ENCODE measurements around the gene AMD1. TPM values are rescaled to one million over a fixed set of nuclear protein-coding genes. Genes with fewer than 3 reads are reported as not detected.

Gene AMD1
- total and polyA plus RNA-seq, 11 donors, result 41.6 to 85.6 (median 70.4) TPM

DNA sequence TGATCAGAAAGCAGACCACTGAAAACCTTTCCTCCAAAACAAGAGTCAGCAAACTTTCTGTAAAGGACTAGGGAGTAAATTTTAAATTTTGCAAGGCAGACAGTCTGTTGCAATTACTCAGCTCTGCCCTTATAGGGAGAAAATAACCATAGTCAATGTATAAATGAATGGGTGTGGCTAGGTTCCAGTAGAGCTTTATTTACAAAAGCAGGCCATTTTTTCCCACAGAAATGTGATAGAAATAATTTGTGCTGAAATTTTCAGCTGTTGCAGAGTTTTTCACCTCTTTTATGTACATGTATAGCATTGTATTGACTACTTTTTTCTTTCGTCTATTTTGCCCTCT, 7.7 kb downstream of the AMD1 start:
- Histone ChIP-seq H3K9me3 (no peaks in the 10 kb centered on the region), H3K27ac (peak overlapping the region in 10 of 12 donors; percentile 4 to 65 (median 51)), H3K36me3 (no peaks in the 10 kb centered on the region), H3K27me3 (no peaks in the 10 kb centered on the region), H3K4me1 (peaks cover 2 to 96% (median 68%) of the 10 kb centered on the region in 12 donors), H3K4me3 (peak overlapping the region in 2 of 12 donors; percentile 11 to 18)
- WGBS, 4 donors, result 46 to 66% (median 51%) methylated on average over 1 of the region's 1 CpG
- ATAC-seq (no peak), DNase-seq (no peak)
- intact Hi-C loops (cut with DNase I), result loop anchor here in 2 of 10 donors (5.0 to 10.0 kb wide), 2 partner anchors 73 to 200 kb away; partner anchors contain the start of gene GTF3C6 (in 1 of the 2)
- TF ChIP-seq CTCF (IDR thresholded peaks at IDR 0.05) (no peak), POLR2A (IDR thresholded peaks at IDR 0.05) (no peak)

DNA sequence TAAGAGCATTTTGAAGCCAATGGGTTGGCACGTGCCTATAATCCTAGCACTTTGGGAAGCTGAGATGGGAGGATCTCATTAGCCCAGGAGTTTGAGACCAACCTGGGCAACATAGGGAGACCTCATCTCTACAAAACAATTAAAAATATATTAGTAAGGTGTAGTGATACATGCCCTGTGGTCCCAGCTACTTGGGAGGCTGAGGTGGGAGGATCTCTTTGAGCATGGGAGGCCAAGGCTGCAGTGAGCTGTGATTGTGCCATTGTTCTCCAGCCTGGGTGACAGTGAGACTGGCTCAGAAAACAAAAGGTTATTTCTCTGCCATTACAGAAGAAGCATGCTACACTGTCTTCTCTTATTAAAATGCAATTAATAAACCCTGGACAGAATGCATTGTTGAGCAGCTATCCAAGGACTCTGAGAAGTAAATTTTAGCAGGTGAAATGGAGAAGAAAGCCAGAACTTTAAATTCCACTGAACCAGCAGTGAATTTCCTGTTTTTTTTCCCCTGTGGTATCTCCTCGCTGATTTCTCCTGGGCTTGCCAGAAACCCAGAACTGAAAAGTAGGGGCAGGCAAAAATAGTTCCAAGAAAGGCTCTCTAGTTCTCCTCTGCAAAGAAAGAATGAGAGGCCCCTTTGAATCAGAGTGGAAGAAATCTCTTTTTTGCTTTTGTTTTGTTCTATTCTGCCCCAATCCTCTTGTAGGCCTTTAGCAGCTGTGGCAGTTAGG, 8.4 kb downstream of the AMD1 start:
- WGBS, 4 donors, result 22 to 37% (median 33%) methylated on average over 2 of the region's 2 CpGs
- intact Hi-C loops (cut with DNase I), result loop anchor here in 2 of 10 donors (5.0 to 10.0 kb wide), 2 partner anchors 72 to 201 kb away; partner anchors contain the start of gene GTF3C6 (in 1 of the 2)
- H3K4me1 ChIP-seq, result peaks cover 2 to 89% (median 60%) of the 10 kb centered on the region in 12 donors

DNA sequence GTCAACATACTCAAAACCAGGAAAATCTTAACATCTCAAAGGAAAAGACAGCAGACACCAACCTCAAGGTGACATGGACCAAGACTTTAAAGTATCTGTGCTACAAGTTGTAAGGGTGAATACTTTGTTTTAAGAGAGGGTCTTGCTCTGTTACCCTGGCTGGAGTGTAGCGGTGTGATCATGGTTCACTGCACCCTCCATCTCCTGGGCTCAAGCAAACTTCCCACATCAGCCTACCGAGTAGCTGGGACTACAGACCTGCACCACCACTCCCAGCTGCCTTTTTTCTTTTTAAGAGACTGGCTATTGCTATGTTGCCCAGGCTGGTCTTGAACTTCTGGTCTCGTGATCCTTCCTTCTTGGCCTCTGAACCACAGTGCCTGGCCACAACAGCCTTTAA, 9.7 kb downstream of the AMD1 start:
- H3K27ac ChIP-seq, result peak overlapping the region in 1 of 12 donors; percentile 9
- no peak for TF ChIP-seq POLR2A (IDR thresholded peaks at IDR 0.05)
- no peak for TF ChIP-seq CTCF (IDR thresholded peaks at IDR 0.05)
- 86 to 91% (median 89%) methylated on average over 3 of the region's 3 CpGs for WGBS, 4 donors
- ATAC-seq, result no peak
- intact Hi-C loops (cut with DNase I), result loop anchor here in 2 of 10 donors (5.0 to 10.0 kb wide), 2 partner anchors 70 to 202 kb away; partner anchors contain the start of gene GTF3C6 (in 1 of the 2)
- H3K36me3 ChIP-seq, result peaks cover 0 to 7% (median 3%) of the 10 kb centered on the region in 9 donors
- H3K9me3 ChIP-seq, result no peaks in the 10 kb centered on the region
- H3K4me1 ChIP-seq, result peaks cover 0 to 76% (median 49%) of the 10 kb centered on the region in 12 donors
- no peak for DNase-seq
- H3K4me3 ChIP-seq, result no peak overlapping the region
- no peaks in the 10 kb centered on the region for H3K27me3 ChIP-seq

More for the DNA sequence above, 8.4 kb downstream of the AMD1 start:
- Histone ChIP-seq H3K27ac (peak overlapping the region in 10 of 12 donors; percentile 4 to 64 (median 48)), H3K36me3 (no peaks in the 10 kb centered on the region), H3K9me3 (no peaks in the 10 kb centered on the region), H3K4me3 (peak overlapping the region in 1 of 12 donors; percentile 18), H3K27me3 (no peaks in the 10 kb centered on the region)
- no peak for ATAC-seq
- TF ChIP-seq POLR2A (IDR thresholded peaks at IDR 0.05), result no peak
- no peak for DNase-seq

- no peak for DNase-seq
- intact Hi-C loops (cut with DNase I), result loop anchor here in 1 of 10 donors (10.0 kb wide), 1 partner anchor 69 kb away; the partner anchor contains the start of gene GTF3C6
- H3K4me1 ChIP-seq, result peaks cover 0 to 64% (median 37%) of the 10 kb centered on the region in 12 donors
- H3K36me3 ChIP-seq, result peaks cover 0 to 19% (median 15%) of the 10 kb centered on the region in 9 donors
- no peak overlapping the region for H3K4me3 ChIP-seq
- no peak for TF ChIP-seq POLR2A (IDR thresholded peaks at IDR 0.05)
- TF ChIP-seq CTCF (IDR thresholded peaks at IDR 0.05), result no peak
- 83 to 95% (median 88%) methylated on average over 4 of the region's 4 CpGs for WGBS, 4 donors
- H3K27ac ChIP-seq, result peak overlapping the region in 1 of 12 donors; percentile 4
- no peak for ATAC-seq
- no peaks in the 10 kb centered on the region for H3K9me3 ChIP-seq
- no peaks in the 10 kb centered on the region for H3K27me3 ChIP-seq
Measured at GRCh38 chr6:110885526-110885925, 10.9 kb downstream of the AMD1 start.
